ENCODE data around the gene HTR3D.

DNA sequence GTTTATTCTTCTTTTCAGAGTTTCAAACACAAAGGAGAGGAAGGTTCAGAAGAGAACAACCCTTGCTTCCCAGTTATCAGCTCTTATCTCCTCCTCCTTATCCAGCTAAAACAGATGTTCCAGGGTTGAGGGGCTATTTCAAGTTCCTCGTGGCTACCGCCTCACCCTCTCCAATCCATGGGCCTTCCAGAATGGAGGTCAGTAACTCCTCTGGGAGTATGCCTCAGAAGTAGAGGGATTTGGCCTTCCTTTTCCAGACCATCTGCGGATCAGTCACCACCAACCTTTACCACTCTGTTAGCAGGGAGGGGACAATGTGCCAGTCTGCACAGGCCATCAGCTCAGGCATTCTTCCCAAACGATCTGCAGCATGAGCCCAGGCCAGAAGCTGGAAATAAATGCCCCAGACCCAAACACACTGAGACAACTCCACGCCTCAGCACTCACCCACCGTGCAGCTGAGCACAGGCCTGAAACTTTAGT is 36.1 kb downstream of the HTR3D start:
- TF ChIP-seq POLR2A (IDR thresholded peaks at IDR 0.05; ENCODE audit: borderline replicate concordance, extremely low read depth, insufficient read depth, insufficient read length), result no peak
- no peak for TF ChIP-seq EGR1 (IDR thresholded peaks at IDR 0.05; ENCODE audit: low read depth)
- TF ChIP-seq JUND (IDR thresholded peaks at IDR 0.05), result no peak
- TF ChIP-seq YY1 (IDR thresholded peaks at IDR 0.05; ENCODE audit: extremely low read depth, insufficient replicate concordance, low read depth, low read length), result no peak
- TF ChIP-seq, protein P1, sequence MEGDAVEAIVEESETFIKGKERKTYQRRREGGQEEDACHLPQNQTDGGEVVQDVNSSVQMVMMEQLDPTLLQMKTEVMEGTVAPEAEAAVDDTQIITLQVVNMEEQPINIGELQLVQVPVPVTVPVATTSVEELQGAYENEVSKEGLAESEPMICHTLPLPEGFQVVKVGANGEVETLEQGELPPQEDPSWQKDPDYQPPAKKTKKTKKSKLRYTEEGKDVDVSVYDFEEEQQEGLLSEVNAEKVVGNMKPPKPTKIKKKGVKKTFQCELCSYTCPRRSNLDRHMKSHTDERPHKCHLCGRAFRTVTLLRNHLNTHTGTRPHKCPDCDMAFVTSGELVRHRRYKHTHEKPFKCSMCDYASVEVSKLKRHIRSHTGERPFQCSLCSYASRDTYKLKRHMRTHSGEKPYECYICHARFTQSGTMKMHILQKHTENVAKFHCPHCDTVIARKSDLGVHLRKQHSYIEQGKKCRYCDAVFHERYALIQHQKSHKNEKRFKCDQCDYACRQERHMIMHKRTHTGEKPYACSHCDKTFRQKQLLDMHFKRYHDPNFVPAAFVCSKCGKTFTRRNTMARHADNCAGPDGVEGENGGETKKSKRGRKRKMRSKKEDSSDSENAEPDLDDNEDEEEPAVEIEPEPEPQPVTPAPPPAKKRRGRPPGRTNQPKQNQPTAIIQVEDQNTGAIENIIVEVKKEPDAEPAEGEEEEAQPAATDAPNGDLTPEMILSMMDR (IDR thresholded peaks at IDR 0.05 in 2 of 3, conservative IDR thresholded peaks at IDR 0.05 in 1 of 3; ENCODE audit: borderline replicate concordance in 1 of 3, insufficient read depth in 1 of 3, low read depth in 2 of 3, low read length in 2 of 3), result no peak

Measured in HCT116 (cell line).